GM23338 (cell line): ENCODE measurements around the gene RASSF1. TPM values are rescaled to one million over a fixed set of nuclear protein-coding genes. Genes with fewer than 3 reads are reported as not detected.

ENCODE experiments used
- ATAC-seq: fragments of 200-7000 bp; cut with Tn5 transposase; 3 replicates; pipeline ENCODE4 v1.9.1; 2020
- DNase-seq: peaks from one replicate; pipeline ENCODE4 v3.0.0-alpha.2; 2015; ENCODE audit warnings: low spot score
- H2AFZ ChIP-seq: fragments of 200-600 bp; sonication (generic); 2 replicates; pipeline ENCODE4 v1.8.0; 2016; ENCODE audit warnings: antibody characterized with exemption, mild to moderate bottlenecking, moderate library complexity
- H3F3A ChIP-seq: fragments of 200-600 bp; sonication (generic); replicated peaks from 2 replicates; pipeline ENCODE4 v1.8.0; 2017; ENCODE audit warnings: antibody characterized with exemption, mixed run types, low read depth
- H3K27ac ChIP-seq: fragments of 200-600 bp; sonication (generic); 2 replicates; pipeline ENCODE4 v1.6.1; 2016; ENCODE audit warnings: low read depth
- H3K27me3 ChIP-seq: fragments of 200-600 bp; sonication (generic); 2 replicates; pipeline ENCODE4 v1.8.0; 2016; ENCODE audit warnings: mild to moderate bottlenecking, mixed run types, moderate library complexity; ENCODE audit not compliant: insufficient read depth
- H3K36me3 ChIP-seq: fragments of 200-600 bp; sonication (generic); 2 replicates; pipeline ENCODE4 v1.8.0; 2016; ENCODE audit warnings: mild to moderate bottlenecking; ENCODE audit not compliant: insufficient read depth
- H3K4me1 ChIP-seq: fragments of 200-600 bp; sonication (generic); 2 replicates; pipeline ENCODE4 v1.8.0; 2016; ENCODE audit warnings: mild to moderate bottlenecking, moderate library complexity; ENCODE audit not compliant: insufficient read depth
- H3K4me2 ChIP-seq: fragments of 200-600 bp; sonication (generic); 2 replicates; pipeline ENCODE4 v1.7.1; 2017; ENCODE audit warnings: mixed run types
- H3K4me3 ChIP-seq: fragments of 200-600 bp; sonication (generic); 2 replicates; pipeline ENCODE4 v1.6.1; 2016; ENCODE audit warnings: mixed run types
- H3K79me2 ChIP-seq: fragments of 200-600 bp; sonication (generic); replicated peaks from 2 replicates; pipeline ENCODE4 v1.8.0; 2017; ENCODE audit warnings: mild to moderate bottlenecking; ENCODE audit not compliant: insufficient read depth
- H3K9me2 ChIP-seq: fragments of 200-600 bp; sonication (generic); 2 replicates; pipeline ENCODE4 v1.8.0; 2017; ENCODE audit not compliant: insufficient read depth
- H4K20me1 ChIP-seq: fragments of 200-600 bp; sonication (generic); replicated peaks from 2 replicates; pipeline ENCODE4 v1.8.0; 2017; ENCODE audit warnings: mild to moderate bottlenecking; ENCODE audit not compliant: insufficient read depth
- H3K27ac Mint-ChIP-seq: 2 replicates; pipeline ENCODE4 v1.8.0; 2020; ENCODE audit warnings: inconsistent platforms, mild to moderate bottlenecking, moderate library complexity, mixed read lengths
- H3K27me3 Mint-ChIP-seq: 3 replicates; pipeline ENCODE4 v1.8.0; 2022; ENCODE audit warnings: low read depth, mild to moderate bottlenecking, moderate library complexity, mixed read lengths, inconsistent platforms; ENCODE audit not compliant: insufficient read depth, poor library complexity
- H3K36me3 Mint-ChIP-seq: 3 replicates; pipeline ENCODE4 v1.8.0; 2021; ENCODE audit warnings: low read depth, mild to moderate bottlenecking, inconsistent platforms, moderate library complexity, mixed read lengths
- H3K4me1 Mint-ChIP-seq: 3 replicates; pipeline ENCODE4 v1.8.0; 2020; ENCODE audit warnings: mild to moderate bottlenecking, inconsistent platforms, mixed read lengths
- H3K4me3 Mint-ChIP-seq: 3 replicates; pipeline ENCODE4 v1.8.0; 2021; ENCODE audit warnings: moderate library complexity, mild to moderate bottlenecking, inconsistent platforms, mixed read lengths
- H3K9me3 Mint-ChIP-seq: 3 replicates; pipeline ENCODE4 v1.8.0; 2020; ENCODE audit warnings: moderate library complexity, mild to moderate bottlenecking, inconsistent platforms, mixed read lengths
- CREB1 ChIP-seq: fragments of 250-450 bp; sonication (Bioruptor Pico); IDR thresholded peaks from 2 replicates; pipeline ENCODE4 v1.5.0; 2020; ENCODE audit warnings: low read depth, mild to moderate bottlenecking, moderate library complexity
- CTCF ChIP-seq, 2 experiments: fragments of 200-600 bp in 1 of 2; sonication (generic) in 1 of 2; conservative IDR thresholded peaks; 2 replicates each; pipeline versions ENCODE4 v1.5.1 to v1.6.1; 2016 to 2017; ENCODE audit warnings: antibody characterized with exemption in 2 of 2, low read depth in 2 of 2, mild to moderate bottlenecking in 2 of 2, moderate library complexity in 1 of 2
- EZH2 ChIP-seq: fragments of 200-600 bp; sonication (generic); IDR thresholded peaks from one replicate; pipeline ENCODE4 v1.8.0; 2017; ENCODE audit warnings: antibody characterized with exemption, mild to moderate bottlenecking, low read depth; ENCODE audit not compliant: unreplicated experiment
- EZH2phosphoT487 ChIP-seq: fragments of 200-600 bp; sonication (generic); IDR thresholded peaks from one replicate; pipeline ENCODE4 v1.8.1; 2018; ENCODE audit warnings: antibody characterized with exemption; ENCODE audit not compliant: unreplicated experiment
- JUNB ChIP-seq: IDR thresholded peaks from one replicate; pipeline ENCODE4 v1.6.1; 2016; ENCODE audit warnings: antibody characterized with exemption; ENCODE audit not compliant: unreplicated experiment
- NANOG ChIP-seq: IDR thresholded peaks from 2 replicates; pipeline ENCODE4 v1.6.1; 2016; ENCODE audit warnings: antibody characterized with exemption, borderline replicate concordance
- POLR2AphosphoS5 ChIP-seq: IDR thresholded peaks from 2 replicates; pipeline ENCODE4 v1.6.1; 2016; ENCODE audit warnings: antibody characterized with exemption, low read depth
- REST ChIP-seq: IDR thresholded peaks from one replicate; pipeline ENCODE4 v1.6.1; 2018; ENCODE audit warnings: antibody characterized with exemption; ENCODE audit not compliant: unreplicated experiment
- STAT1 ChIP-seq: IDR thresholded peaks from one replicate; pipeline ENCODE4 v1.6.1; 2016; ENCODE audit warnings: antibody characterized with exemption; ENCODE audit not compliant: unreplicated experiment
- ZNF114 ChIP-seq: fragments of 250-450 bp; sonication (Bioruptor Pico); IDR thresholded peaks from 2 replicates; pipeline ENCODE4 v1.5.0; 2020; ENCODE audit warnings: mild to moderate bottlenecking, moderate library complexity
- ZNF331 ChIP-seq: fragments of 250-450 bp; sonication (Bioruptor Pico); IDR thresholded peaks from 2 replicates; pipeline ENCODE4 v1.5.0; 2020; ENCODE audit warnings: low read depth, mild to moderate bottlenecking, moderate library complexity
- polyA plus RNA-seq: library from polyadenylated mRNA; unstranded; fragments of >200 nt; fragmentation: Nextera tagmentation; extraction: Ambion mirVana; gene quantifications from 2 replicates; pipeline ENCODE4 v1.2.1, GENCODE V29; 2016
- total RNA-seq: library from RNA; depleted of rRNA; stranded (reverse); fragments of >200 nt; shearing (Covaris generic); gene quantifications from 2 replicates; pipeline ENCODE4 v1.2.3, GENCODE V29; 2014
- TF ChIP-seq, protein P1 (sequence below): fragments of 250-450 bp; sonication (Bioruptor Pico); IDR thresholded peaks from 2 replicates; pipeline ENCODE4 v1.5.0; 2020; ENCODE audit warnings: mild to moderate bottlenecking, moderate library complexity

The RASSF1 gene
- total and polyA plus RNA-seq, 2 experiments from 2014 or later, result 9.6 to 15.7 TPM

GRCh38 chr3:50326182-50326541 lies 14.5 kb downstream of the RASSF1 start (continued):
- TF ChIP-seq JUNB, result no peak
- no peak for TF ChIP-seq CREB1 (CRISPR knock-in tag)
- TF ChIP-seq EZH2phosphoT487, result no peak
- no peak for TF ChIP-seq EZH2

DNA sequence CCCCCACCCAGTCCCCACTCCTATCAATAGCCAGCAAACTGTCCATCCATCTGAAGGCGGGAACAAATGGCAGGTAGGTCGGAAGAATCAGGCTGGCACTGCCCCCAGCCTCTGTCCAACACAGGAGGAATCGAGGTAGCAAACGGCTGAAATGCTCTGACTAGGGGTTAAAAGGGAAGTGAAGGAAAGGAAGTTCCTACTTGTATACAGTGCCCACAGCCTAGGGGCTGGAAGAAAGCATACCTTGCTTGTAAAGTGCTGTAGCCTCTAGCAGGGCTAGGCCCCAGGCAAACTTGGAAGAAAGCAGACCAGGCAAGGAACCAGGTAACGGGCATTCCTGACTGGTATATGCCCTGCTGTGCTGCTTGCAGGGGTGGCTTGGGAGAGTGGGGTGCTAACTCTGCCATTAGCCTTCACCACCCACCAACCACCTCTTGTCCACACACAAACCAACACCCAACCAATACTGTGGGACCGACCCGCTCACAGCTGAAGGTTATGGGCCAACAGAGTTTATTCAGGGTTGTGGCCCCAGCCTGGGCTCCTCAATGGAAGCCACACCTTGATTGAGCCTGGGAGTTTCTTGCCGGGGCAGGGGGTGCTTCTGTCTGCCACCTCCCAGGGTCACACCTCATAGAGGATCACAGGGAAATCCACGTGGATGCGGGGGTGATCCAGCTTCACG lies 15.0 kb downstream of the RASSF1 start:
- no peak overlapping the region for H3K4me2 ChIP-seq
- peaks cover 18% of the 10 kb centered on the region for H3K4me1 ChIP-seq
- ATAC-seq (no peak), DNase-seq (no peak)
- no peaks in the 10 kb centered on the region for H3K27me3 ChIP-seq
- Mint-ChIP-seq H3K4me3 (no peak overlapping the region), H3K9me3 (no peaks in the 10 kb centered on the region), H3K27me3 (peaks cover 16% of the 10 kb centered on the region), H3K4me1 (peaks cover 32% of the 10 kb centered on the region), H3K36me3 (peaks cover 25% of the 10 kb centered on the region), H3K27ac (no peak overlapping the region)
- no peak overlapping the region for H3K27ac ChIP-seq
- peaks cover 8% of the 10 kb centered on the region; the same call in 1 of the 2 replicates for H4K20me1 ChIP-seq
- peaks cover 2% of the 10 kb centered on the region; the same call in 1 of the 2 replicates for H3K36me3 ChIP-seq
- H3K79me2 ChIP-seq, result peaks cover 16% of the 10 kb centered on the region
- no peak overlapping the region for H3K4me3 ChIP-seq
- H3F3A ChIP-seq, result peaks cover 34% of the 10 kb centered on the region; the same call in 1 of the 2 replicates
- no peaks in the 10 kb centered on the region for H3K9me2 ChIP-seq
- H2AFZ ChIP-seq, result no peak overlapping the region
- no peak for TF ChIP-seq NANOG
- TF ChIP-seq CREB1 (CRISPR knock-in tag), result no peak
- no peak for TF ChIP-seq ZNF331 (CRISPR knock-in tag)
- no peak for TF ChIP-seq POLR2AphosphoS5
- TF ChIP-seq EZH2, result no peak
- no peak for TF ChIP-seq JUNB
- TF ChIP-seq ZNF114 (CRISPR knock-in tag), result no peak
- TF ChIP-seq, protein P1, sequence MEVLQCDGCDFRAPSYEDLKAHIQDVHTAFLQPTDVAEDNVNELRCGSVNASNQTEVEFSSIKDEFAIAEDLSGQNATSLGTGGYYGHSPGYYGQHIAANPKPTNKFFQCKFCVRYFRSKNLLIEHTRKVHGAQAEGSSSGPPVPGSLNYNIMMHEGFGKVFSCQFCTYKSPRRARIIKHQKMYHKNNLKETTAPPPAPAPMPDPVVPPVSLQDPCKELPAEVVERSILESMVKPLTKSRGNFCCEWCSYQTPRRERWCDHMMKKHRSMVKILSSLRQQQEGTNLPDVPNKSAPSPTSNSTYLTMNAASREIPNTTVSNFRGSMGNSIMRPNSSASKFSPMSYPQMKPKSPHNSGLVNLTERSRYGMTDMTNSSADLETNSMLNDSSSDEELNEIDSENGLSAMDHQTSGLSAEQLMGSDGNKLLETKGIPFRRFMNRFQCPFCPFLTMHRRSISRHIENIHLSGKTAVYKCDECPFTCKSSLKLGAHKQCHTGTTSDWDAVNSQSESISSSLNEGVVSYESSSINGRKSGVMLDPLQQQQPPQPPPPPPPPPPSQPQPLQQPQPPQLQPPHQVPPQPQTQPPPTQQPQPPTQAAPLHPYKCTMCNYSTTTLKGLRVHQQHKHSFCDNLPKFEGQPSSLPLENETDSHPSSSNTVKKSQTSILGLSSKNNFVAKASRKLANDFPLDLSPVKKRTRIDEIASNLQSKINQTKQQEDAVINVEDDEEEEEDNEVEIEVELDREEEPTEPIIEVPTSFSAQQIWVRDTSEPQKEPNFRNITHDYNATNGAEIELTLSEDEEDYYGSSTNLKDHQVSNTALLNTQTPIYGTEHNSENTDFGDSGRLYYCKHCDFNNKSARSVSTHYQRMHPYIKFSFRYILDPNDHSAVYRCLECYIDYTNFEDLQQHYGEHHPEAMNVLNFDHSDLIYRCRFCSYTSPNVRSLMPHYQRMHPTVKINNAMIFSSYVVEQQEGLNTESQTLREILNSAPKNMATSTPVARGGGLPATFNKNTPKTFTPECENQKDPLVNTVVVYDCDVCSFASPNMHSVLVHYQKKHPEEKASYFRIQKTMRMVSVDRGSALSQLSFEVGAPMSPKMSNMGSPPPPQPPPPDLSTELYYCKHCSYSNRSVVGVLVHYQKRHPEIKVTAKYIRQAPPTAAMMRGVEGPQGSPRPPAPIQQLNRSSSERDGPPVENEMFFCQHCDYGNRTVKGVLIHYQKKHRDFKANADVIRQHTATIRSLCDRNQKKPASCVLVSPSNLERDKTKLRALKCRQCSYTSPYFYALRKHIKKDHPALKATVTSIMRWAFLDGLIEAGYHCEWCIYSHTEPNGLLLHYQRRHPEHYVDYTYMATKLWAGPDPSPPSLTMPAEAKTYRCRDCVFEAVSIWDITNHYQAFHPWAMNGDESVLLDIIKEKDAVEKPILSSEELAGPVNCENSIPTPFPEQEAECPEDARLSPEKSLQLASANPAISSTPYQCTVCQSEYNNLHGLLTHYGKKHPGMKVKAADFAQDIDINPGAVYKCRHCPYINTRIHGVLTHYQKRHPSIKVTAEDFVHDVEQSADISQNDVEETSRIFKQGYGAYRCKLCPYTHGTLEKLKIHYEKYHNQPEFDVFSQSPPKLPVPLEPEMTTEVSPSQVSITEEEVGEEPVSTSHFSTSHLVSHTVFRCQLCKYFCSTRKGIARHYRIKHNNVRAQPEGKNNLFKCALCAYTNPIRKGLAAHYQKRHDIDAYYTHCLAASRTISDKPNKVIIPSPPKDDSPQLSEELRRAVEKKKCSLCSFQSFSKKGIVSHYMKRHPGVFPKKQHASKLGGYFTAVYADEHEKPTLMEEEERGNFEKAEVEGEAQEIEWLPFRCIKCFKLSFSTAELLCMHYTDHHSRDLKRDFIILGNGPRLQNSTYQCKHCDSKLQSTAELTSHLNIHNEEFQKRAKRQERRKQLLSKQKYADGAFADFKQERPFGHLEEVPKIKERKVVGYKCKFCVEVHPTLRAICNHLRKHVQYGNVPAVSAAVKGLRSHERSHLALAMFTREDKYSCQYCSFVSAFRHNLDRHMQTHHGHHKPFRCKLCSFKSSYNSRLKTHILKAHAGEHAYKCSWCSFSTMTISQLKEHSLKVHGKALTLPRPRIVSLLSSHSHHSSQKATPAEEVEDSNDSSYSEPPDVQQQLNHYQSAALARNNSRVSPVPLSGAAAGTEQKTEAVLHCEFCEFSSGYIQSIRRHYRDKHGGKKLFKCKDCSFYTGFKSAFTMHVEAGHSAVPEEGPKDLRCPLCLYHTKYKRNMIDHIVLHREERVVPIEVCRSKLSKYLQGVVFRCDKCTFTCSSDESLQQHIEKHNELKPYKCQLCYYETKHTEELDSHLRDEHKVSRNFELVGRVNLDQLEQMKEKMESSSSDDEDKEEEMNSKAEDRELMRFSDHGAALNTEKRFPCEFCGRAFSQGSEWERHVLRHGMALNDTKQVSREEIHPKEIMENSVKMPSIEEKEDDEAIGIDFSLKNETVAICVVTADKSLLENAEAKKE (CRISPR knock-in tag), result no peak
- TF ChIP-seq REST, result no peak
- no peak for TF ChIP-seq EZH2phosphoT487
- no peak for TF ChIP-seq CTCF (conservative IDR thresholded peaks at IDR 0.05; ENCODE audit: low read depth in 2 of 2)
- TF ChIP-seq STAT1, result no peak
